ENCODE results near the gene ZMIZ1.
A peak's percentile ranks its signal among the peaks of the same experiment; 100 is the strongest.

The ZMIZ1 gene

GRCh38 chr10:79178614-79179163 lies 109.9 kb downstream of the ZMIZ1 start:
- DNase-seq: peak; percentile 86

GRCh38 chr10:79179164-79179956 lies 110.6 kb downstream of the ZMIZ1 start:
- no peak for DNase-seq

GRCh38 chr10:79179957-79180309 lies 111.2 kb downstream of the ZMIZ1 start:
- no peak for DNase-seq

DNA sequence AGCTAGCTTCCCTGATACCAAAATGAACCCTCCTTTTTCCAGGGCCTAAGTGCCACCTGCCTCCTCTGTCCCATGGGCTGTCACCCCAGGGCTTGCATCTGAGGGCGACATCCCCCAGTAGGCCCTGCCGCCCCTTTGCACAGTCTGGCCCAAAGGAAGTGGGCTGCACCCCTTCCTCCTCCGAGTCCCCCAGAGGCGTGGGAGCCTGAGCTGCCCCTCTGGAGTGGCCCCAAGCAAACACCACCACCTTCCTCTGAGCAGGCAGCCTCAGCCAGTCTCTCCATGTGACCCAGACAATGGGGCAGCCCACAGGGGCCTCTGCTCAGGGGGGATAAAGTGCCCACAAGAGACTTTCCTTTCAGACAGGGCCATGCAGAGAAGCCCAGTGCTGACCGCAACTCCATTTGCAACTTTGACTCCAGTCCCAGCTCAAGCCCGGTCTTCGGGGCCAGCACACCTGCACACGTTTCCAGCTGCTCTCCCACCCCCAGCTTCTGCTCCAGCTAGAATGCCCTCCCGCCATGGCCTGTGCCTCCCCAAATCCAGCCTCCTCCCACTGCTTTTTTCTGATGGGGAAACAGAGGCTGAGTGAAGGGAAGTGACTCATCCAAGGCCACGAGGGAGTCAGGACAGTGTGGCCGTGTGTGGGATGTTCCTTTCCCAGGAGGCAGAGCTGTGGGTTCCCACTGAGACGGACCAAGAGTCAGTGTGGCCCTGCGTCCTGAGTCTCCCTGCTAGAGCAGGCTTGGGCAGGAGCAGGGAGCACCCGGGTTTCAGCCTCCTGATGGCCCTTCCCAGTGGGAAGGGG lies 111.9 kb downstream of the ZMIZ1 start:
- no peak for DNase-seq

DNA sequence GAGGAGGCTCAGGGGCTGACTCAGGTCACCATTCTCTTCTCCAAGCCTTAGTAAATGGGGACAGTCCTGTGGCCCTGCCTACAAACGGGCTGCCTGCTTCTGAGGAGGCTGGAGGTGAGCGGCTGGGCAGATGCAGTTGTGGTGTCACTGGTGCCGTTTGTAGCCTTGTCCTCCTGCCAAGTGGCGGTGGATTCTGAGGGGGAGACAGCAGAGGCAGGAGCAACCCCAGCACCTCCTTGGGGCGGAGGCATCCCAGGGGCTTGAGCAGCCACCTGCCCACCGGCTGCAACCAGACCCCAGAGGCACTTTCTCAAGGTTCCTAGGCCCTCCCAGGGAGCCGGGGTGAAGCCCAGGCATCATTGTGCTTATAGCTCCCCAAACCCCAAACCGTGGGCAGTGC lies 112.5 kb downstream of the ZMIZ1 start:
- DNase-seq: no peak

- DNase-seq: peak; percentile 78
These were observed 113.1 kb downstream of the ZMIZ1 start for GRCh38 chr10:79181698-79182521.

DNA sequence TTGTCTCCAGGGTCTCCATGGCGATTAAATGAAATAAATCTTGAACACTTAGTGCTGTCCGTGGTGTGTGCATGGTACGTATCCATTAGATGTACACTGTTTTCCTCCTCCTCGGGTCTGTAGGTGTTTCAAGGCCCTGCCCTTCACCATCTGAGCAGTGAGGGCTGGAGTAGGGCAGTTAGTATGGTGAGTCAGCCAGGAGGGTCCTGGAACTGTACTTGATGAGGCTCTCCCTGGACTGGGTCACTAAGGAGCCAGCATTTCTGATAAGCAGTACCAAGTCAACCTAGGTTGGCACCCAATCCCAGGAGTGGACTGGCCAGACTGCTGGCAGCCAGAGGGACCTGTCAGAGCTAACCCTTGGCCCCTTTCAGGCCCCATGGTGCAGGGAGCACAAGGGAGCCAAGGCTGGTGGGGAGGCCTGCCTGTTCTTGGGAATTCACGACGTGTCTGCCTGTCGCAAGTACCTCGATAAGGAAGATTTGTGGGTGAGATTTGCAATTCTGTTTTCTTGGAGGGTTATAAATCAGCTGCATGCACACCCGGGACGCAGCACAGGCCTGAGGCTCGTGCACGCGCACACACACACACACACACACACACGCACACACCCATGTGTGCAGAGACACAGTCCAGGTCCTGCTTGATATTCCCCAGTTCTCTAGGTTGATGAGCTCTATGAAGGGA lies 114.2 kb downstream of the ZMIZ1 start:
- no peak for DNase-seq

- DNase-seq: no peak
These were observed 114.7 kb downstream of the ZMIZ1 start for GRCh38 chr10:79183468-79183865.

- DNase-seq: no peak
These were observed 115.4 kb downstream of the ZMIZ1 start for GRCh38 chr10:79184145-79184625.

- DNase-seq: no peak
These were observed 115.9 kb downstream of the ZMIZ1 start for GRCh38 chr10:79184657-79185056.

DNA sequence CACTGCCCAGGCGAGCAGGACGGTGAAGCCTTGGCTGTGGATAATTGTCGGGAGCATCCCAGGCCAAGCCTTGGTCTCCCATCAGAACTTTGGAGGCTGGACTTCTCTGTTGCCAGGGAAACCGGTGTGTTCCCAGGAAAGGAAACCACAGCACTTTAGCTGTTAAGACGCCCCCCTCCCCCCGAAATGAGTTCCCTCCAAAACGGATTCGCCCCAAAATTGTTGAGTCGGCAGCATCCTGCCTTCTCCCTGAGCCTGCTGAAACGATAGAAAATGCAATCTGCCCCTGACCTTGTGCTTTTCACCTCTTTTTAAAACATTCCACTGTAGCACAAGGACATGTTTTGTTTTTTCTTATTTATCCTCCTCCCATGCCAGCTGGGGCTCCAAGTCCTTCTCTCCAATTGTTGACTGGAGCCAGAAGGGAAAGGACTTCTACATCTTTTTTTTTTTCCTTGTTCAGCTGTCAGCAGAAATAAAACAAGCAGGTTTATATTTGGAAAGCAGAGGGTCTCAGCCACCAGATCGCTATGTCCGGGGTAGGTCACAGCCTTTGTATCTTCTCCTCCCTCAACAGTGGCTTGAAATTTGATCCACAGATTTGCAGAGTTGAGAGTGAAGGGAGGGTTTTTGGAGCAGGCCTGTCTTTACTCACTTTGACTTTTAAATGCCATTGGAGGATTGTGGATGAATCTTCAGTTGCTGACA lies 116.5 kb downstream of the ZMIZ1 start:
- peak; percentile 77 for DNase-seq

GRCh38 chr10:79185796-79186374 lies 117.1 kb downstream of the ZMIZ1 start:
- DNase-seq: no peak

- DNase-seq: no peak
These were observed 117.8 kb downstream of the ZMIZ1 start for GRCh38 chr10:79186486-79187120.

DNA sequence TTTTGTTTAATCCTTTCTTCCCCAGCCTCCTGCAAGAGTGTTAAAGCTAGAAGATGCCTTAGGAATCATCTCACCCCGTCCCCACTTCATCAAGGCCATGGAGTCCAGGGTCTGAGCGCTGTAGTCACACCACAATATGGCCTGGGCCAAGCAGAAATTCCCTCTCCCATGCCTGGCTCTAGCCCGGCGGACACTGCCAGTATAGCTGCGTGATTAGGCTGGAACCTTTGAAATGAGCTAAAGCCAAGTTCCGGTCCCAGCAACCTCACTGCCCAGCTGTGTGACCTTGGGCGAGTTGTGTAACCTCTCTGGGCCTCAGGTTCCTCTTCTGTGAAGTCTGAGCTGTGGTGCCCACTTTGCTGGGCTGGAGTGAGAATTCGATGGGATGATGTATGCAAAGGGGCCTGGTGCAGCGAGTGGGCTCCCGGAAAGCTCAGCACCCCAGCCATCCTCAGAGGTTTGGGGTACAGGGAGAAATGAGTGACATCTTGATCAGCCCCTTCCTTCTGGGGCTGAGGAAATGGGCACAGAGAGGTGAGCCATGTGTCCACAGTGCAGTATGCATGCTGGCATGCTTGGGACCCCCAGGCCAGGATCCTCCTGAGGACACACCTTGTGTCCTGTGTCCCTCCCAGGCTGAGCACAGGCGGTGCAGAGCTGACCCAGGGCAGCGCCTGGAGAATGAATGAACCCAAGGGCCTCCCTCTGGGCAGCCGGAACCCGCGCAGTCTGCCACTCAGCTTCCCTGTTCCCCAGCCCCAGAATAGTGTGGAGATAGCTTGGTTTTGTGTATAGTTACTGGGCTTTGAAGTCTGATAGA lies 118.6 kb downstream of the ZMIZ1 start:
- no peak for DNase-seq

- peak; percentile 55 for DNase-seq
These were observed 119.6 kb downstream of the ZMIZ1 start for GRCh38 chr10:79188154-79188965.

DNA sequence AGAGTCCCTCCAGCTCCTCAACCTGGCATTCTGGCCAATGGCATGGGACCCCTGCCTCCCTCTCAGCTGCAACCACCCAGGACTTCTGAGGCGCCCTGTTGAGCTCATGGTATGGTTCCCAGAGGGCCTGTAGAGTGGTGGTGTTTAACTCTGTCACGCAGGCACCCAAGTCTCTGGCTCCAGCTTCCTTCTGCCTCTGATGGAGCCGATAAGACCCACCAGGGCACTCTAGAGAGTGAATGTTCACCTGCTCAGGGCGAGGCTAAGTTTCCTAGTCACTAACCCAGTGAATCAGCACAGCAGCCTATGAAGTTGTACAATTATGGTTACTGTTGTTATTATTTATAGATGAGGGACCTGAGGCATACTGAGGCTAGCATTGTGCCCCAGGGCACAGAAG lies 120.4 kb downstream of the ZMIZ1 start:
- no peak for DNase-seq

DNA sequence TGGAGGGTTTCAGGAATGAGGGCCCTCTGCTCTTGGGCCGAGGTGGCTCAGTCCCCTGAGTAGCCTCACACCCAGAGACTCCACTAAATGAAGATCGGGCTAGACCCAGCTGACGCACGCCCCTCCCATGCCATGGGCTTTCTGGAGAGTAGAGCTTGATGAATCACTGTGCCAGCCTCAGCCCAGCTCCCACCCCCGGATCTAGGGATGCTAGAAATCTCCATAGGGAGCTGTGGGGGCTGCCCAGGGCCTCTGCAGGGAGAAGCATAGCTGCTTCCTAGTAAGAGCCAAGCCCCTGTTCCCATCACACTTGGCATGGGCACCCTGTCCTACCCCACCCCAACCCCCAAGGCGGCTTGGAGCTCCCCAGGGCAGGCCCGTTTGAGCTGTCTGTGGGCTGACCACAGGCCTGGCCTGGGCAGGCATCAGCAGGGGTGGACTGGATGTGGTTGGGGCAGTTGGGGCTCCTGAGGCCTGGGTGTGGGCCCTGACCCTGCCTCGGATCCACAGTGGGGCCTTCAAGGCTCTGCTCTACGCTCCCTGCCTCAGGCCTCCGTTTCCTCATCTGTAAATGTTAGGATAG lies 121.2 kb downstream of the ZMIZ1 start:
- no peak for DNase-seq

GRCh38 chr10:79190740-79191261 lies 122.0 kb downstream of the ZMIZ1 start:
- no peak for DNase-seq
